HepG2 (cell line): ENCODE data around the gene RNU7-1. TPM values are rescaled to one million over a fixed set of nuclear protein-coding genes. Genes with fewer than 3 reads are reported as not detected.
A peak's percentile ranks its signal among the peaks of the same experiment; 100 is the strongest.

Source experiments
- ATAD3A ChIP-seq: sonication (generic); formaldehyde crosslinking; IDR thresholded peaks from 2 replicates; pipeline ENCODE4 v1.4.0; 2020; ENCODE audit warnings: missing genetic modification reagents
- ATF2 ChIP-seq: sonication (generic); formaldehyde crosslinking; IDR thresholded peaks from 2 replicates; pipeline ENCODE4 v1.4.0; 2020; ENCODE audit warnings: missing genetic modification reagents
- ELF1 ChIP-seq: sonication (generic); formaldehyde crosslinking; IDR thresholded peaks from 2 replicates; pipeline ENCODE4 v1.4.0; 2020; ENCODE audit warnings: missing genetic modification reagents
- ELK4 ChIP-seq: sonication (generic); formaldehyde crosslinking; IDR thresholded peaks from 2 replicates; pipeline ENCODE4 v1.9.0; 2021; ENCODE audit warnings: missing genetic modification reagents, borderline replicate concordance
- HNF1B ChIP-seq: sonication (generic); formaldehyde crosslinking; IDR thresholded peaks from 2 replicates; pipeline ENCODE4 v1.5.1; 2020; ENCODE audit warnings: mild to moderate bottlenecking, moderate library complexity, missing genetic modification reagents
- HNRNPH1 ChIP-seq: fragments of 200-400 bp; formaldehyde crosslinking; optimal IDR thresholded peaks from 2 replicates; pipeline ENCODE3; 2017; ENCODE audit warnings: mild to moderate bottlenecking, low read depth, low read length
- MIXL1 ChIP-seq: IDR thresholded peaks from 2 replicates; pipeline ENCODE4 v1.6.1; 2016
- NFKB2 ChIP-seq: sonication (generic); formaldehyde crosslinking; IDR thresholded peaks from 2 replicates; pipeline ENCODE4 v1.4.0; 2020; ENCODE audit warnings: missing genetic modification reagents, borderline replicate concordance
- RCOR2 ChIP-seq: IDR thresholded peaks from 2 replicates; pipeline ENCODE4 v1.6.1; 2016; ENCODE audit warnings: missing biosample characterization, missing genetic modification reagents
- SIX1 ChIP-seq: sonication (generic); formaldehyde crosslinking; IDR thresholded peaks from 2 replicates; pipeline ENCODE4 v1.4.0; 2020; ENCODE audit warnings: missing genetic modification reagents, borderline replicate concordance
- SRSF4 ChIP-seq: fragments of 200-400 bp; formaldehyde crosslinking; IDR thresholded peaks from one replicate; pipeline ENCODE4 v1.6.1; 2018; ENCODE audit warnings: mild to moderate bottlenecking, low read depth, low read length, moderate library complexity; ENCODE audit not compliant: poor library complexity, severe bottlenecking
- TAF1 ChIP-seq: sonication (generic); formaldehyde crosslinking; IDR thresholded peaks from 2 replicates; pipeline ENCODE4 v1.4.0; 2020; ENCODE audit warnings: missing genetic modification reagents
- TGIF2 ChIP-seq: IDR thresholded peaks from 2 replicates; pipeline ENCODE4 v1.6.1; 2016; ENCODE audit warnings: control low read depth, missing compliant biosample characterization
- THAP11 ChIP-seq: IDR thresholded peaks from 2 replicates; pipeline ENCODE4 v1.6.1; 2016; ENCODE audit warnings: missing biosample characterization, missing genetic modification reagents
- ZBTB43 ChIP-seq: sonication (generic); formaldehyde crosslinking; conservative IDR thresholded peaks from 2 replicates; pipeline ENCODE4 v1.4.0; 2020; ENCODE audit warnings: missing genetic modification reagents
- ZMAT5 ChIP-seq: sonication (generic); formaldehyde crosslinking; IDR thresholded peaks from 2 replicates; pipeline ENCODE4 v1.5.0; 2020; ENCODE audit warnings: mild to moderate bottlenecking, low read depth, missing genetic modification reagents, borderline replicate concordance
- ZNF354B ChIP-seq: sonication (generic); formaldehyde crosslinking; IDR thresholded peaks from 2 replicates; pipeline ENCODE4 v1.8.0; 2022; ENCODE audit warnings: mild to moderate bottlenecking, missing genetic modification reagents
- ZNF550 ChIP-seq: sonication (generic); formaldehyde crosslinking; IDR thresholded peaks from 2 replicates; pipeline ENCODE4 v1.4.0; 2020; ENCODE audit warnings: mild to moderate bottlenecking, missing genetic modification reagents, borderline replicate concordance
- ZNF616 ChIP-seq: sonication (generic); formaldehyde crosslinking; IDR thresholded peaks from 2 replicates; pipeline ENCODE4 v1.5.0; 2020; ENCODE audit warnings: low read depth, mild to moderate bottlenecking, missing genetic modification reagents
- ZNF639 ChIP-seq: conservative IDR thresholded peaks from 2 replicates; pipeline ENCODE4 v1.6.1; 2018; ENCODE audit warnings: missing genetic modification reagents
- ZNF768 ChIP-seq: sonication (generic); formaldehyde crosslinking; IDR thresholded peaks from 2 replicates; pipeline ENCODE4 v1.4.0; 2020; ENCODE audit warnings: missing genetic modification reagents
- ZNF816 ChIP-seq: sonication (generic); formaldehyde crosslinking; IDR thresholded peaks from 2 replicates; pipeline ENCODE4 v1.8.0; 2022; ENCODE audit warnings: missing genetic modification reagents, mild to moderate bottlenecking, borderline replicate concordance
- polyA plus RNA-seq, 8 experiments: library from polyadenylated mRNA; depleted of rRNA in 3 of 8; stranded (reverse) in 7 of 8; unstranded in 1 of 8; fragments of >200 nt; fragmentation: Illumina TruSeq in 4 of 8; extraction: Trizol in 4 of 8; gene quantifications; 2 replicates each; pipeline versions ENCODE4 v1.2.1 to v1.2.3, GENCODE V29; 2011 to 2016; ENCODE audit warnings: low read depth in 4 of 8, missing spikeins in 1 of 8, mixed read lengths in 1 of 8; ENCODE audit not compliant: insufficient read depth in 1 of 8
- total RNA-seq, 5 experiments: library from RNA; depleted of rRNA; stranded (reverse); fragments of >200 nt; fragmentation: Illumina TruSeq; extraction: Trizol; gene quantifications; 2 replicates each; pipeline ENCODE4 v1.2.3, GENCODE V29; 2016; ENCODE audit warnings: low read depth in 1 of 5

Gene RNU7-1
- total and polyA plus RNA-seq, 2 of the 13 experiments (the other 11 are each of a cell fraction or from before 2014, with no cell fraction given), result not detected

GRCh38 chr12:6981152-6982052 is 37.8 kb downstream of the RNU7-1 start (continued):
- TF ChIP-seq ZNF354B (CRISPR knock-in tag), result no peak
- TF ChIP-seq MIXL1 (CRISPR knock-in tag), result peak; percentile 96
- peak; percentile 32; the same call in 1 of the 2 replicates for TF ChIP-seq TAF1
- TF ChIP-seq ZNF816 (CRISPR knock-in tag), result no peak
- TF ChIP-seq ZNF550 (CRISPR knock-in tag), result no peak
- TF ChIP-seq ELK4 (CRISPR knock-in tag), result no peak
- TF ChIP-seq SRSF4, result no peak
- 0 out of 2 replicates have a peak, but pooled peaks have one; percentile 14 for TF ChIP-seq ZBTB43 (CRISPR knock-in tag)
- TF ChIP-seq ATAD3A, result no peak
- TF ChIP-seq ZMAT5 (CRISPR knock-in tag), result no peak
- 0 out of 2 replicates have a peak, but pooled peaks have one; percentile 21 for TF ChIP-seq ELF1 (CRISPR knock-in tag)
- TF ChIP-seq HNF1B (CRISPR knock-in tag), result peak; percentile 71; the same call in 1 of the 2 replicates
- peak; percentile 41; the same call in 1 of the 2 replicates for TF ChIP-seq RCOR2 (CRISPR knock-in tag)
- peak; percentile 57 for TF ChIP-seq THAP11 (CRISPR knock-in tag)
- TF ChIP-seq ZNF639 (CRISPR knock-in tag), result no peak
- TF ChIP-seq ZNF768 (CRISPR knock-in tag), result no peak
- no peak for TF ChIP-seq ZNF616
- peak; percentile 34; the same call in 1 of the 2 replicates for TF ChIP-seq SIX1 (CRISPR knock-in tag)
- peak; percentile 66; the same call in 1 of the 2 replicates for TF ChIP-seq TGIF2
- peak; percentile 65; the same call in 1 of the 2 replicates for TF ChIP-seq ATF2
- TF ChIP-seq NFKB2 (CRISPR knock-in tag), result no peak
- no peak for TF ChIP-seq HNRNPH1
